CD4-positive, alpha-beta T cell treated with Interleukin-6 for 4 hours (primary cell): ENCODE measurements around the gene LAPTM4A.

Source experiments
- DNase-seq: peaks from one replicate; pipeline ENCODE4 v3.0.0-alpha.2; 2020; ENCODE audit warnings: mixed read lengths

LAPTM4A gene

DNA sequence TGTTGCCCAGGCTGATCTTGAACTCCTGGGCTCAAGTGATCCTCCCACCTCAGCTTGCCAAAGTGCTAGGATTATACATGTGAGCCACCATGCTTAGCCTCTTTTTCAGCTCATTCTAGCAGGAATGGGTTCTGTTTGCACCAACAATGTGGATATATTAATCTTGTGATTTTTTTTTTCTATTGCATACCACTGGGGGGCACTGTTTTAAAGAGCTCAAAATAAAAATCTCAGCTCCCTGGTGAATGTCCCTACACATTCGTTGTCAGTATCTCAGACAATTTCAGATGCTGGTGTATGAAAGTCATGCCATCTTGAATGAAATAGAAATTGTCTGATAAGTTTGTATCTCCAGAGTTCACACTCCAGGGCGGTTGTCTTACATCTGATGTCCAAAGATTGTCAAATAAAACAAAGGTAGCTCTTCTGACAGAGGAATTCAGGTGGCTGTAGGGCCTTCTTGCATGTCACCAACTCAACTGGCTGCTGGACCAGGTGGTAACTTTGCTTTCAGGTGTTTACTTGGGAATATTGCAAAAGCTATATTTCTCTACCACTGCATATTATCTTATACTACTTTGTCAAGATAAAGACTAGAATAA lies 35.8 kb downstream of the LAPTM4A start:
- peak; percentile 10 for DNase-seq

DNA sequence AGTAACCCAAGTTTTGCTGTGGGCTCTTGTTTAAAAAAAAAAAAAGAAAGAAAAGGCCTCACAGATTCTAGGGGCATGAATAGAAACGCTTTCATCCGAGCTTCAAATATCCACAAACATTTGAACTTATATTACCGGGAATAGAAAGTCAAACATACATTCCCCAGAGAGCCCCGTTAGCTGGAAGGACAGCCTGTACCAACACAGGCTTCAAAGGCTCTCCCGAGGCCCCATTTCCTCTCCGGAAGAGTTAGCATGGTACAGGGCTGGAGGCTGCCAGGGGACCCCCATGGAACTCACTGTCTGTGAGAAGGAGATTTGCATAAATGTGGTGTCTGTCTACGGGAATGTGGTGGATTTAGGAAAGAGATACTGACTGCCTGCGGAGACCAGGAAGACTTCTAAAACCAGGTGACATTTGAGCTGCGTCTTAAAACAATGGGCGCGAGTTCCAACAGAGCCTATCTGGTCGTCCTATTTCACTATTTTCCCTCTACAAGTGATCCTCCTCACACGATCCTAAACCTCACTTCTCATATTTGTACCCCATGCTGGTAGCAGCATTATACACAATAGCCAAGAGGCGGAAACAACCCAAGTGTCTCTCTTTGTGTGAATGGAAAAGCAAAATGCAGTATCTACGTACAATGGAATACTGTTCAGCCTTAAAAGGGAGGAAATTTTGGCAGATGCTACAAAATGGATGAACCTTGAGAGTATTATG lies 38.1 kb downstream of the LAPTM4A start:
- DNase-seq = no peak

DNA sequence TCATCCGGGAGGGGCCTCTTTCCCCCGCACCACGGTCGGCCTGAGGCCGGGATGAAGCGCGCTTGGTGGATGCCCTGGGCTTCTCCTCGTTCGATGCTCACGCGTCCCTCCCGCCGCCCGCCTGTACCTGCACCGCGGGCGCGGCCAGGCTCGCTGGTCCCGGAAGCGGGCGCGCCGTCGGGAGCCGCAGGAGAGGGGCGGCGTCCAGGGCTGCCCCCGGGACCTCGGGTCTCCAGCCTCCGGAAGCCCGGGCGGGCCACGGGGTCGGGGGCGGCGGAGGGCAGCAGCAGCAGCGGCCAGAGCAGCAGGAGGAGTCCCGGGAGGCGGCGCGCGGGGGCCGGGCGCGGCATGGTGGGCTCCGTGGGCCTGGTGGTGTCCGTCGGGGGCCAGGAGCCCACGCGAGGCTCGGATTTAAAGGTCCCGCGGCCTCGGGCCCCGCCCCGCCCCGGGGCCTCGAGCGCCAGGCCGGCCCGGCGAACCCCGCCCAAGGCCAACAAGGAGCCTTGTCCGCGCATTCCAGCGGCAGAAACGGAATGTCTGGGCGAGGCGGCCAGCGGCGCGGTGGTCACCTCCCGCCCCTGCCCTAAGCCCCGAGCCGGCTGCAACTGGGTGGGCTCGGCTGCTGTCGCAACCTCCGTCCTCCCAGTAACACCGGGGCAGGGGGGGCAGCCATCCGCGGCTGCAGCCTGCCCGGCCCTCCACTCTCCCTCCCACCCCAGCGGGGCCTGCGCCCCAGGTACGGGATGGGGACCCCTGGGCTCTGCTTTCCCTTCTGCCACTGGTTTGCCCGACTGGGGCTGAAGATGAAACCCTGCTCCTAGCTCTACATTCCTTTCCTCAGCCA lies 38.9 kb downstream of the LAPTM4A start, which contains the start of gene MATN3:
MATN3 (minus strand) TSS at position 387 of the 844 bp plus-strand sequence; CDS start at position 350, 37 bp downstream.
- peak; percentile 5 for DNase-seq

DNA sequence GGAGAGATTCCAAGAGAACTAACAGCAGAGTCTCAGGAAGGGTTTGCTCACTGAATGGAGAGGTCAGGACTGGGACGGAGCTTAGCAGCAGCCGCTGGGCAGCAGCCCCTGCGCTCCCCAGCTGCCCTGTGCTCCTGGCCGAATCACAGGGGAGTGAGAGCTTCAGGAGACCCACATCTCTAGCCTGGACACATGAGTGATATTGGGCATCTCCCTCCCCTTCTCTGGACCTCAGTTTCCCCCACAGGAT lies 39.5 kb downstream of the LAPTM4A start:
- no peak for DNase-seq

DNA sequence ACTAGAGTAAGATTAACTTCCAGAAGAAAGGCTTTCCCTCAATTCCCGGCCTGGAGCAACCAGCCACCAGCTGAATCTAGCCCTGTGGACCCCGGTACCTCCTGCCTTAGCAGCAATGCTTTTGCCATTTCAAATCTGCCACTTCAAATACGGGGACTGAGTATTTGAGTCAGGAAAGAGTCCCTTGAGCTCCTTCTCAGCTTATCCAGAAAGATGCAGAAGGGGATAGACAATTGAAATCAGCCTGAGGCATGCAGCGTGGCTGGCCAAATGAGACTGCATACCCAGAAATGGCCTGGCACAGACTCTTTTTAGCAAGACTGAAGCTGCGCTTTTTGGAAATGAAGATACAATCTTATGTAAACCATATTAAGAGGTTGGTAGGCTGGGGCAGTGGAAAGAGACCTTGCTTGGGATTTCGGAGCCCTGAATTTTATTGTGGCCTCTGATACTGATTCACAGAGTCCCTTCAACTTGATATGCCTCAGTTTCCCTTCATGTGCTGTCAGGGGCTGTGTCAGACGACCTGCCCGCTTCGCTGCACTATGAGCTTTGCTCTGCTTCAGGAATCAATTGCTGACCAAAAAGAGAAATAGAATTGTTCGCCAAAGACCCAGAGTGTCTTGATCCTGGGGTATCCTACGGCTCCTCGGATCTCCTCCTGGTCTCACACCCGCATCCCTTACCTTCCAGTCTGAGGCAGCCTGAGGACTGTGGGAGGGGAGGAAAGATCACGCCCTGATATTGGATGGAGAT lies 40.0 kb downstream of the LAPTM4A start:
- DNase-seq = no peak

DNA sequence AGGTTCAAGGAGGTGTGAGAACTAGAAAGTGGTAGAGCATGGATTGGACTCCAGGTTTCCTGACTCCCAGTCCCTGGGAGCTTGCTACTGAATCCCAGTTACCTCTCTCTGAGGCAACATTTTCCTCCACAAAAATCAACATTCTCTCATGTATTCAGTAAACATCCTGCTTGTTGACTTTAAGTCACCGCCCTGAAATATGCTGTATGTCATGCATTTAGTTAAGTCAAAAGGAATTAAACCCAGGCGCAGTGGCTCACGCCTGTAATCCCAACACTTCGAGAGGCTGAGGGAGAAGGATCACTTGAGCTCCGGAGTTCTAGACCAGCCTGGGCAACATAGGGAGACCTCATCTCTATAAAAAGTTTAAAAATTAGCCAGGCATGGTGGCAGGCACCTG lies 42.7 kb downstream of the LAPTM4A start:
- DNase-seq = no peak

DNA sequence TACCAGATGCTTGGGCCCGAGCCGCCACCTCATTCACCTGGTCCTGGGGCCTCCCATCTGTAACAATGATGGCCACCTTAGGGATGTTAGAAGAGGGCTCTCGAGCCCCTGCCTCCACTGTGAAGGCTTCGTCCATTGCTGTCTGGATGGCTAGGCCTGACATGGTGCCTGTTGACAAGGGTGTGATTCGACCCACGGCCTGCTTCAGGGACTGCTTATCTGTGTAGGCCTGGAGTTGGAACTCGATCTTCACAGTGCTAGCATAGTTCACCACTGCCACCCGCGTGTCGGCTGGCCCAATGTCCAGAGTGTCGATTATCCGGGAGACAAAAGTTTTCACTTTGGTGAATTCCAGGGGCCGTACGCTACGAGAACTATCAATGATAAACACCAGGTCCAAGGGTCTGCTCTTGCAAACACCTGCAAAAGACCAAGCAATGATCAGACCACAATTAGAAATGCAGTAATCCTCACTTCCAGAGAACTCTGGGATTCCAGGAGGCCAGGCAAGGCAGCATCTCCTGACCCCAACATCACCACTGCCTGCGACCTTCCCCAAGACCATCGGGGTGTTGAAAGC lies 45.4 kb downstream of the LAPTM4A start:
- no peak for DNase-seq

DNA sequence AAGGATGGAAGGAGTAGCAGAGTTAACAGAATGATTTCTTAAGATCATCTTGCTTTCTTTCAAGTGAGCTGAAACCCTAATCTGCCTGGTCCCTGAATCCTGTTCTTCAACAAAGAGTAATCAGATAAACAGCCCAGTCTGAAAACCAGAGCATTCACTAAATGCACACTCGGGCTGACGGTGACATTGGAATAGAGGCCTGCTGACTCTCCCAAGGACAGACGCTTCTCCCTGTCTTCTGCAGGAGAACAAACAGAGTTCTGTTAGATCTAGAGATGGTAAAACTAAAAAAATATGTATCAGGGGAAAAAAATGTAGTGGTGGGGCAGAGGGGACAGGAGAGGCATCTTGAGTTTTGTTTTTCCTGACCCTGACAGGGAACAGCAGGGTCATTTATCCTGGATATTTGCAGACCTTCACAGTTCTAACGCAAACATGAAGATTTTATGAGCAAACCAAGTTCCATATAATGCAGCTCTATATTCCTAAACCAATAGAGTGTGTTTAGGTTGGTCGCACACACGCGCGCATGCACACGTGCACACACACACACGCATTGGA lies 46.3 kb downstream of the LAPTM4A start:
- no peak for DNase-seq

DNA sequence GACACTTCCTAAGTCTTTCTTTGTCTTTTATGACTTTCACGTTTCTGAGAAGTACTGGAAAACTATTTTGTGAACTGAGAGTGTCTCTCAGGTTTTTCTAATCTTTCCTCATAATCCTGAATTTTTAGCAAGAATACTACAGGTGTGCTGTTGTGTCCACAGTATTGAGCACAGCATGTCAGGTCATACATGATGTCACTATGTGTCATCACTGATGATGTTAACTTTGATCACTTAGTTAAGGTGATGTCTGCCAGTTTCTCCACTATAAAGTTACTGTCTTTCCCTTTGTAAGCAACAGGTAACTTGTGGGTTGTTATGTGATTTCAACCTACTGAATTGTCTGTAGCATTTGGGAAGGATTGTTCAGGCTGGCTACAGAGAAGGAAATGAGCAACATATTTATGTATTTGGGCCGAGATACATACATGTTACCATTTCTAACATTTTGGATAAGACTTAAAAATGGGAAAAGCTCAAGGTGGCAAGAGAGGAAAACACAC lies 50.0 kb downstream of the LAPTM4A start:
- DNase-seq = no peak

DNA sequence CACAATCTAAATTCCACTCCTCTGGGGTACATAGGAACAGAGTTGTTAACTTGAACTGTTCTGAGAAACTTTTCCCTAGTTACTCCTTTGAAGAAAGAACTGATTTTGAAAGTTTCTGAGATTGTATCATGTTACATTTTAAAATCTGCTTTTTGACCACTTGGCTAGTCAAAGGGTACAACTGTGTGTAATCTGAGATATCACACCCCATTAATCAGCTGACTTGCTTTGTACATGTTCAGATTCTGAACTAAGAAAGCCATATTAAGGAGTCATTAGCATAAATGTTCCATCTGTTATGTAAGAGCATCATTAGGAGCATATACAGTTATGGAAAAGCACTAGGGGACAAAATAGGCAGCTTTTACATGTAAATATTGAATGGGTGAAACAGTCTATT lies 57.7 kb downstream of the LAPTM4A start:
- DNase-seq = no peak

DNA sequence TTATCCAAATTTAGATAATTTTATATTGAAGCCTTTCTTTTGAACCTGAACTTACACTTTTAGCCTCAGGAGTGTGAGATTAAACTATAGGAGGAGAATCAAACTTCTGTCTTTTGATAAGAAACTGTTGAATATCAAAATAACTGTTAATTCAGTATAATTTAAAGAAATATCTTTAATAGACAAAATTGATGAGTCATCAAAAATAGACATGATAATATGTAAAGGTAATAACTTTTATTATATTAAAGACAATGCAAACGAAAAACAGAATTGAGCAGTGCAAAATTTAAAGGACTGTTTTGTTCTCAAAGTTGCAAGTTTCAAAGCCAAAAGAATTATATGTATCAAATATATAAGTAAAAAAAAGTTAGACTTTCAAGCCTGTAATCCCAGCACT lies 59.5 kb downstream of the LAPTM4A start:
- DNase-seq = no peak

DNA sequence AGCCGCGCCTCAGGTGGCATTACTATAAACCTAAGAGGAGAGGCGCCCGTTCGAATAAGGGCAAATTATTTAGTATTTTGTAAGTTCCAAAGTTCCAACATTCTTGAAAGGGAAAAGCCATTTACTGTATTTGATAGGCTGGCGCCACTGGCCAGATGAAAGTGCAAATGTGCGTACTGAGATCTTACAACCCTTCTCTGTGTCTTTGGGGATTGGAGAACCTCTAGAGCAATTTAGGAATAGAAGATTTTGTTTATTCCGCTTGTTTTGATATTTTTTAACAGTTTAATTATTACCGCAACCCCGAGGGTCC lies 61.1 kb downstream of the LAPTM4A start:
- DNase-seq = no peak

DNA sequence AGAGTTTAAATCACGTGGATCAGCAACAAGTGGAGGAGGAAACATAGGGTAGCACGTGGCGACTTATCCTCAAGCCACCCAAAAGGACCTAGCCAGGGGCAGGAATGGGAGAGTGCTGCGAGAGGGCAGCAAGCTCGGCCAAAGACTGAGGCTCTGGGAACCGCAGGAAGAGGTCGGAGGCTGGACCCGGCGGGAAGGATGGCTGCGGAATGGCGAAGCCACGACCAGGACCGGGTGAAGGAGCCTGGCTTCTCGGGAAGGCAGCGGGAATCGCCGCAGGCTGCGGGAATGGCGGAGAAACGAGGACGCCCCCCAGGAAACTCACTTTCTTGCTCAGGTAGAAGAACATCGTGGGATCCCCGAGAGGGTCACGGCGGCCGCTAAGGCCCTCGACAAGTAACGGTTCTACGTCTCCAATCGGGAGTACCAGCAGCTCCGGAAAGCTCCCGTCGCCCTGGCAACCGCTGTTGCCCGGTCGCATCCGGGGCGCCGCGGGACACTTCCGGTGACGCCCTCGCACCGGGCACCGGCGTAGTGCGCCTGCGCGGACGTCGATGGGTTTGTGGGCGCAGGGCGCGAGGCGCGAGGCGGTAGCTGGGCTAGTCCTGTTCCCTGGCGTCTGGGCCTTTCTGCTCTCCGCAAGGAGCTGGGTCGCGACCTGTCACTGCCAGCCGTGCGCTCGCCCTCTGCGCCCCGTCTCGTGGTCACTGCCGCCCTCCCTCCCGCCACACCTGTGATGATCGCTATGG lies 61.6 kb downstream of the LAPTM4A start, which contains the start of gene WDR35:
WDR35 (minus strand) TSS at position 439 of the 749 bp plus-strand sequence; CDS start at position 349, 90 bp downstream.
- peak; percentile 92 for DNase-seq

DNA sequence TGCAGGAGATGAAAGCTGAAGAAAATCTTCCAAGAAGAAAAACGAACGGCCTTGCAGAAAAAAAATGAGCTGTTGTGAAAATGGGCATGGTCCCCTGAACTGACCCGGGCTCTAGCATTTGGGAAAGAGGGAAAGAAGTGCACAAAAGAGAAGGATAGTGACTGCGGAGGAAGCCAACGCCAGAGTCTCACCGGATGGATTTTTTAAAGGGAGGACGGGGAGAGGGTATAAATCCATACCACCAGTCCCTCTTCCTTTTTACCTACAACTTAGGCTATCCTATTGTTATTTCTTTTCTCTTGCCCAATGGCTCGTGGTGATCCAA lies 62.1 kb downstream of the LAPTM4A start:
- DNase-seq = no peak

DNA sequence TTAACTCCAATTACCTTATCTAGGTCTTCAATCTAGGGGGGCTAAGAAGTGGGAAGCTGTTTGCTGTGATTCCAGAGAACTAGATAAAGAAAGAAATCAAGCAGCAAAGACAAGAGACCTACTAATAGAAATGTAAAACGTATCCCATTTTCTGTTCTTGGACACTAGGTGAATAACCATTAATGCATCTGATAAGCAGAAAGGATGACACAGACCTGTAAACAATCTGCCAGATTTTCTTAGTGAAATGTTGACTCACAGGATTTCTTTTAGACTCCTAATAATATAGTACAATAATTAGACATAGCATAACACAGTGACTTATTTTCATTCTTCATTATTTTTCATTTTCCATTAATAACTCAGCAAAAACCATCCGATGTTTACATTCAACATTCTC lies 62.8 kb downstream of the LAPTM4A start:
- no peak for DNase-seq

DNA sequence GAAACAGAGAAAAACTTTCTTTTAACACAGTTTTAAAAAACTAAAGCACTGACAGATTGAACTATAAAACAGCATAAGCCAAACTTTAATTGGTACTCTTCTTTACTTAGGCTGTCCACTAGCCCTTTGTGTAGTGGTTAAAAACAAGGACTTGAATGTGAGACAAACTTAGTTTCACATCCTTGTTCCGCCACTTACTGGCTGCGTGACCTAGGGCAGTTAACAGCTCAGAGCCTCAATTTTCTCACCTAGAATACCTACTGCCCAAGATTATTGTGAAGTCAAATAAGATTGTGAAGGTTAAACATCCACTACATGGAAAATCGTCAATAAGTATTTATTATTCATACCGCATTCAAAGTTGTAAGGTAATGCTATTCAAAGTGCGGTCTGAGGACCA lies 63.5 kb downstream of the LAPTM4A start:
- no peak for DNase-seq
